Thoracic aorta (tissue), 2 donors: ENCODE measurements around the gene CFAP65. TPM values are rescaled to one million over a fixed set of nuclear protein-coding genes. Genes with fewer than 3 reads are reported as not detected.

Experiments used
- ATAC-seq: fragments of 150-250 bp; one replicate; pipeline ENCODE4 v1.8.0; 2017; ENCODE audit warnings: low read depth; ENCODE audit not compliant: insufficient number of reproducible peaks, low FRiP score
- DNase-seq: peaks from one replicate; pipeline ENCODE4 v3.0.0-alpha.2; 2020; ENCODE audit warnings: low spot score
- H3K27ac ChIP-seq, 2 donors: fragments of 200-600 bp; sonication (generic); 1 replicate in 1 of 2; 2 replicates in 1 of 2; pipeline ENCODE4 v1.5.1; 2016; ENCODE audit warnings: mild to moderate bottlenecking in 2 of 2, moderate library complexity in 2 of 2
- H3K27me3 ChIP-seq: fragments of 200-600 bp; sonication (generic); replicated peaks from 2 replicates; pipeline ENCODE4 v1.6.0; 2016; ENCODE audit warnings: mild to moderate bottlenecking; ENCODE audit not compliant: insufficient read depth
- H3K36me3 ChIP-seq: fragments of 200-600 bp; sonication (generic); one replicate; pipeline ENCODE4 v1.5.1; 2016
- H3K4me1 ChIP-seq, 2 donors: fragments of 200-600 bp; sonication (generic); 1 replicate in 1 of 2; 2 replicates in 1 of 2; pipeline versions ENCODE4 v1.5.1 to v1.6.0; 2016; ENCODE audit warnings: low read depth in 2 of 2, mild to moderate bottlenecking in 1 of 2; ENCODE audit not compliant: control insufficient read depth in 1 of 2
- H3K4me3 ChIP-seq: fragments of 200-600 bp; sonication (generic); 2 replicates; pipeline ENCODE4 v1.5.1; 2016; ENCODE audit warnings: mild to moderate bottlenecking
- H3K9me3 ChIP-seq: fragments of 200-600 bp; sonication (generic); 2 replicates; pipeline ENCODE4 v1.5.1; 2016
- total RNA-seq, 2 donors: library from RNA; depleted of rRNA; stranded (reverse); fragments of >200 nt; gene quantifications; one replicate each; pipeline versions ENCODE4 v1.1.0 to v1.2.3, GENCODE V29; 2016
- TF ChIP-seq, protein P1 (sequence below): fragments of 200-600 bp; sonication (generic); IDR thresholded peaks from one replicate; pipeline ENCODE4 v1.5.1; 2019; ENCODE audit warnings: antibody characterized with exemption

Gene CFAP65
- total RNA-seq, 2 donors from 2014 or later = not detected

DNA sequence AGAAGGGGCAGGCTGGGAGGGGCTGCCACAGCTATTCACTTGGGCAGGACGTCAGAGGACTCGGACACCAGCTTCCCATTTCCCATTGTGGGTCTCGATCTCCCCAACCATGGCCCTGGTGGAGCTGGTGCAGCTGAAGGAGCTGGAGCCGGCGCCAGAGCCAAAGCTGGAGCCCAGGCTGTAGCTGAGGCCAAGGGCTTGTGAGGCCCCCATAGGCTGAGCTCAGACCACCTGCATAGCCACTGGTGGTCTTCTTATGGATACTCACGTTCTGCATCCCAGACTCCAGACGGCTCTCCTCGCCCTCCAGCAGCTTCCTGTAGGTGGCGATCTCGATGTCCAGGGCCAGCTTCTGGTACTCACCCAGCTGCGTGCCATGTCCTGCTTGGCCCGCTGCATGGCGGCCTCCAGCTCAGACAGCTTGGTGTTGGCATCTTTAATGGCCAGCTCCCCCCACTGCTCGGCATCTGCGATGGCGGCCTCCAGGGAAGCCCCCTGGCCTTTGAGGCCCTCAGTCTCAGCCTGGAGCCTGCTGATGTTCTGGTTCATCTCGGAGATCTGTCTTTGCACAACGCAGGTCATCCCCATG, 87.9 kb downstream of the CFAP65 start:
- no peaks in the 10 kb centered on the region for H3K36me3 ChIP-seq
- ATAC-seq = no peak

More for the DNA sequence above, 87.9 kb downstream of the CFAP65 start:
- Histone ChIP-seq H3K9me3 (no peaks in the 10 kb centered on the region), H3K27ac (no peak overlapping the region), H3K4me3 (no peak overlapping the region), H3K27me3 (peaks cover 6% of the 10 kb centered on the region), H3K4me1 (no peaks in the 10 kb centered on the region)
- no peak for DNase-seq
- TF ChIP-seq, protein P1, sequence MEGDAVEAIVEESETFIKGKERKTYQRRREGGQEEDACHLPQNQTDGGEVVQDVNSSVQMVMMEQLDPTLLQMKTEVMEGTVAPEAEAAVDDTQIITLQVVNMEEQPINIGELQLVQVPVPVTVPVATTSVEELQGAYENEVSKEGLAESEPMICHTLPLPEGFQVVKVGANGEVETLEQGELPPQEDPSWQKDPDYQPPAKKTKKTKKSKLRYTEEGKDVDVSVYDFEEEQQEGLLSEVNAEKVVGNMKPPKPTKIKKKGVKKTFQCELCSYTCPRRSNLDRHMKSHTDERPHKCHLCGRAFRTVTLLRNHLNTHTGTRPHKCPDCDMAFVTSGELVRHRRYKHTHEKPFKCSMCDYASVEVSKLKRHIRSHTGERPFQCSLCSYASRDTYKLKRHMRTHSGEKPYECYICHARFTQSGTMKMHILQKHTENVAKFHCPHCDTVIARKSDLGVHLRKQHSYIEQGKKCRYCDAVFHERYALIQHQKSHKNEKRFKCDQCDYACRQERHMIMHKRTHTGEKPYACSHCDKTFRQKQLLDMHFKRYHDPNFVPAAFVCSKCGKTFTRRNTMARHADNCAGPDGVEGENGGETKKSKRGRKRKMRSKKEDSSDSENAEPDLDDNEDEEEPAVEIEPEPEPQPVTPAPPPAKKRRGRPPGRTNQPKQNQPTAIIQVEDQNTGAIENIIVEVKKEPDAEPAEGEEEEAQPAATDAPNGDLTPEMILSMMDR = no peak

Other genes with a start within 250 kb of the CFAP65 start
- gene PRKAG3, start 209.7 kb downstream of the CFAP65 start, total RNA-seq = under 1 TPM in 1 of 2 donors, not detected in 1; 0.28 TPM
- gene WNT6, start 181.7 kb downstream of the CFAP65 start, total RNA-seq = 1 to 10 TPM in 1 of 2 donors, under 1 TPM in 1; 0.27 to 2.5 TPM
- 1 to 10 TPM in 1 of 2 donors, not detected in 1; 1.6 TPM for gene WNT10A, start 160.7 kb downstream of the CFAP65 start, total RNA-seq
- gene CDK5R2, start 81.8 kb downstream of the CFAP65 start, total RNA-seq = not detected
- gene FEV, start 56.3 kb downstream of the CFAP65 start, total RNA-seq = not detected
- gene CRYBA2, start 48.1 kb downstream of the CFAP65 start, total RNA-seq = not detected
- gene IHH, start 19.4 kb upstream of the CFAP65 start, total RNA-seq = 1 to 10 TPM in 1 of 2 donors, not detected in 1; 1.6 TPM
- gene NHEJ1, start 119.3 kb upstream of the CFAP65 start, total RNA-seq = 10 to 100 TPM; 10.3 to 14.5 TPM
- 1 to 10 TPM; 1.4 to 3.4 TPM for gene SLC23A3, start 128.5 kb upstream of the CFAP65 start, total RNA-seq
- gene CNPPD1, start 135.4 kb upstream of the CFAP65 start, total RNA-seq = 10 to 100 TPM; 31.9 to 51.0 TPM
- 10 to 100 TPM; 43.8 to 58.6 TPM for gene RETREG2, start 136.8 kb upstream of the CFAP65 start, total RNA-seq
- 10 to 100 TPM; 21.7 to 83.8 TPM for gene ZFAND2B, start 165.3 kb upstream of the CFAP65 start, total RNA-seq
- 10 to 100 TPM; 12.7 to 26.0 TPM for gene ABCB6, start 177.4 kb upstream of the CFAP65 start, total RNA-seq
- 10 to 100 TPM; 39.4 to 60.4 TPM for gene ATG9A, start 188.1 kb upstream of the CFAP65 start, total RNA-seq
- gene ANKZF1, start 188.3 kb upstream of the CFAP65 start, total RNA-seq = 10 to 100 TPM; 69.7 to 72.6 TPM
- 10 to 100 TPM in 1 of 2 donors, 1 to 10 TPM in 1; 9.1 to 13.7 TPM for gene GLB1L, start 203.9 kb upstream of the CFAP65 start, total RNA-seq
- 10 to 100 TPM; 10.7 to 11.7 TPM for gene STK16, start 204.0 kb upstream of the CFAP65 start, total RNA-seq
- gene TUBA4B, start 211.7 kb upstream of the CFAP65 start, total RNA-seq = not detected
- 10 to 100 TPM; 20.4 to 84.6 TPM for gene TUBA4A, start 212.4 kb upstream of the CFAP65 start, total RNA-seq
- 10 to 100 TPM; 56.9 to 61.2 TPM for gene DNAJB2, start 237.8 kb upstream of the CFAP65 start, total RNA-seq